Endothelial cell of umbilical vein (primary cell): ENCODE data around the gene TOGARAM2. TPM values are rescaled to one million over a fixed set of nuclear protein-coding genes. Genes with fewer than 3 reads are reported as not detected.

Source experiments
- BruUV-seq: library from RNA; stranded (reverse); fragments of 400-500 nt; replicated peaks from 2 replicates; lab custom pipeline; 2021; lab: Mats Ljungman, UMichigan
- CTCF ChIA-PET: fragments of 300-600, 350-600 bp; sonication (Branson Sonifier 250); formaldehyde crosslinking; loops from one replicate; lab custom pipeline; 2021; ENCODE audit warnings: antibody characterized with exemption, inconsistent platforms; lab: Charles Lee
- POLR2A ChIA-PET: fragments of 300-600, 350-600 bp; sonication (Branson Sonifier 250); formaldehyde crosslinking; loops from one replicate; lab custom pipeline; 2021; ENCODE audit warnings: antibody characterized with exemption, inconsistent platforms; lab: Charles Lee
- DNase-seq: peaks from one replicate; pipeline ENCODE4 v3.0.0-alpha.2; 2011; ENCODE audit warnings: low read depth, low spot score
- FAIRE-seq: peaks from 2 replicates; lab custom pipeline; 2011; peaks lifted over from hg19 to GRCh38; lab: Jason Lieb, UNC
- H2AFZ ChIP-seq: 2 replicates; pipeline ENCODE4 v1.6.0; 2012; ENCODE audit warnings: low read depth, low read length, control low read depth, inconsistent platforms
- H3K27ac ChIP-seq: 2 replicates; pipeline ENCODE4 v1.5.1; 2011; ENCODE audit warnings: low read depth, mild to moderate bottlenecking, control low read depth, low read length, moderate library complexity; ENCODE audit not compliant: insufficient read depth
- H3K27me3 ChIP-seq, 2 experiments: 2 replicates each; pipeline versions ENCODE4 v1.6.0 to v1.6.1; 2011; ENCODE audit warnings: low read length in 2 of 2, mixed read lengths in 1 of 2; ENCODE audit not compliant: control insufficient read depth in 2 of 2, insufficient read depth in 2 of 2
- H3K36me3 ChIP-seq, 2 experiments: 2 replicates in 1 of 2; 3 replicates in 1 of 2; pipeline ENCODE4 v1.5.1; 2011; ENCODE audit warnings: low read length in 2 of 2, mild to moderate bottlenecking in 1 of 2, moderate library complexity in 1 of 2; ENCODE audit not compliant: control insufficient read depth in 2 of 2, insufficient read depth in 2 of 2; ENCODE audit errors: extremely low read depth in 1 of 2
- H3K4me1 ChIP-seq: 3 replicates; pipeline ENCODE4 v1.5.1; 2011; ENCODE audit warnings: mild to moderate bottlenecking, low read length; ENCODE audit not compliant: control insufficient read depth, insufficient read depth; ENCODE audit errors: extremely low read depth
- H3K4me2 ChIP-seq: 2 replicates; pipeline ENCODE4 v1.6.1; 2011; ENCODE audit warnings: low read length, control low read depth, mixed read lengths; ENCODE audit not compliant: insufficient read depth
- H3K4me3 ChIP-seq, 3 experiments: fragments of 200-600 bp in 1 of 3; sonication (generic), shearing (Covaris generic) in 1 of 3; replicated peaks in 1 of 3; 2 replicates each; pipeline ENCODE4 v1.5.1; 2011 to 2016; ENCODE audit warnings: control low read depth in 3 of 3, low read length in 3 of 3, mild to moderate bottlenecking in 2 of 3, inconsistent platforms in 1 of 3, low read depth in 1 of 3, moderate library complexity in 1 of 3; ENCODE audit not compliant: insufficient read depth in 1 of 3
- H3K79me2 ChIP-seq: 2 replicates; pipeline ENCODE4 v1.6.0; 2012; ENCODE audit warnings: low read length, inconsistent platforms; ENCODE audit not compliant: control insufficient read depth, insufficient read depth
- H3K9ac ChIP-seq: replicated peaks from 2 replicates; pipeline ENCODE3; 2011; ENCODE audit warnings: low read length, control low read depth; ENCODE audit not compliant: insufficient read depth; ENCODE audit errors: extremely low read depth
- H3K9me1 ChIP-seq: replicated peaks from 3 replicates; pipeline ENCODE4 v1.6.0; 2011; ENCODE audit warnings: mild to moderate bottlenecking, low read length; ENCODE audit not compliant: control insufficient read depth, insufficient read depth; ENCODE audit errors: extremely low read depth
- H3K9me3 ChIP-seq: replicated peaks from 2 replicates; pipeline ENCODE4 v1.5.1; 2012; ENCODE audit warnings: low read length, inconsistent platforms; ENCODE audit not compliant: control insufficient read depth, insufficient read depth
- H4K20me1 ChIP-seq: replicated peaks from 2 replicates; pipeline ENCODE3; 2011; ENCODE audit warnings: mild to moderate bottlenecking, low read length; ENCODE audit not compliant: control insufficient read depth, insufficient read depth; ENCODE audit errors: extremely low read depth
- EZH2 ChIP-seq: IDR thresholded peaks from 2 replicates; pipeline ENCODE4 v1.6.1; 2012; ENCODE audit warnings: borderline replicate concordance, low read depth, mild to moderate bottlenecking, moderate library complexity, low read length, inconsistent platforms; ENCODE audit not compliant: severe bottlenecking
- FOS ChIP-seq: IDR thresholded peaks from 2 replicates; pipeline ENCODE4 v1.6.1; 2011; ENCODE audit warnings: mild to moderate bottlenecking, low read length, moderate library complexity, borderline replicate concordance; ENCODE audit not compliant: insufficient read depth
- MYC ChIP-seq: IDR thresholded peaks from one replicate; pipeline ENCODE4 v1.6.1; 2011; ENCODE audit warnings: mild to moderate bottlenecking, low read depth, low read length
- POLR2A ChIP-seq: IDR thresholded peaks from 2 replicates; pipeline ENCODE4 v1.6.1; 2012; ENCODE audit warnings: low read depth, mild to moderate bottlenecking, control low read depth, low read length
- dilution Hi-C: fragments of 300-500 bp; cut with MboI; formaldehyde crosslinking; loops from one replicate; pipeline ENCODE4 v1.15.0; 2019; ENCODE audit warnings: low sequenced_read_pairs; ENCODE audit not compliant: extremely low pct_ligation_motif_present
- intact Hi-C: fragments of 100-400 bp; cut with micrococcal nuclease; formaldehyde crosslinking; loops from one replicate; pipeline ENCODE4 v1.10.0; 2022
- polyA plus RNA-seq, 4 experiments: library from polyadenylated mRNA; depleted of rRNA in 3 of 4; stranded (reverse) in 3 of 4; unstranded in 1 of 4; fragments of >200 nt; gene quantifications; 2 replicates each; pipeline versions ENCODE4 v1.2.1 to v1.2.3, GENCODE V29; 2011 to 2012; ENCODE audit warnings: missing spikeins in 1 of 4
- total RNA-seq: library from RNA; stranded (reverse); gene quantifications from 2 replicates; pipeline ENCODE4 v1.2.3, GENCODE V29; 2021
- TF ChIP-seq, protein P1 (sequence below), 2 donors: IDR thresholded peaks; 1 replicate in 1 of 2; 2 replicates in 1 of 2; pipeline ENCODE4 v1.5.1; 2011; ENCODE audit warnings: low read length in 2 of 2, mild to moderate bottlenecking in 2 of 2, moderate library complexity in 2 of 2, control low read depth in 1 of 2, inconsistent platforms in 1 of 2, low read depth in 1 of 2; ENCODE audit not compliant: insufficient read depth in 1 of 2; ENCODE audit errors: extremely low read depth in 1 of 2

The TOGARAM2 gene
- total and polyA plus RNA-seq, 2 donors (not counting 3 experiments of a cell fraction or from before 2014, with no cell fraction given) = not detected

DNA sequence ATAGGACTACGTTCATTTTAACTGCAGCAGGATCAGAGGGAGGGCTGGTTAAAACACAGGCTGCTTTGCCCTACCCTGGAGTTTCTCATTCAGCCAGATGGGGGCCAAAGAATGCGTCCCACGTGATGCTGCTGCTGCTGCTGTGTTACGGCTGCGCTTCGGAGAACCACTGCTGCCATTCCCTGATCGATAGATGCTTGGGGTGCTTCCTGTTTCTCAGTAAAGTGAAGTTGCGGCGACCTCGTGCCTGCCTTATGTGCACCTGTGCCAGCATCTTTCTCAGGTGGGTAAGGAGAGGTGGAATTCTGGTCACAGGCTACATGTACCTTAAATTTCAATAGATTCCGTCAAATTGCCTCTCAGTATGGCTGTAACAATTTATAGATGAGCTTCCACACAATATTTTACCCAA is 24.7 kb upstream of the TOGARAM2 start:
- no peaks in the 10 kb centered on the region for H3K9me3 ChIP-seq
- no peaks in the 10 kb centered on the region for H4K20me1 ChIP-seq
- H3K36me3 ChIP-seq = no peaks in the 10 kb centered on the region
- POLR2A ChIA-PET = no interaction called here
- intact Hi-C loops = loop anchor here (1.0 to 2.0 kb wide), 2 partner anchors 136 to 389 kb away; no protein-coding TSS in a partner anchor
- dilution Hi-C loops = no loop called here
- H3K4me1 ChIP-seq = peaks cover 3% of the 10 kb centered on the region
- no TSS peak for BruUV-seq
- H3K79me2 ChIP-seq = no peaks in the 10 kb centered on the region
- no peak for DNase-seq
- H3K27ac ChIP-seq = no peak overlapping the region
- no peak overlapping the region for H3K9ac ChIP-seq
- TF ChIP-seq FOS = no peak
- TF ChIP-seq EZH2 = no peak
- TF ChIP-seq, protein P1, sequence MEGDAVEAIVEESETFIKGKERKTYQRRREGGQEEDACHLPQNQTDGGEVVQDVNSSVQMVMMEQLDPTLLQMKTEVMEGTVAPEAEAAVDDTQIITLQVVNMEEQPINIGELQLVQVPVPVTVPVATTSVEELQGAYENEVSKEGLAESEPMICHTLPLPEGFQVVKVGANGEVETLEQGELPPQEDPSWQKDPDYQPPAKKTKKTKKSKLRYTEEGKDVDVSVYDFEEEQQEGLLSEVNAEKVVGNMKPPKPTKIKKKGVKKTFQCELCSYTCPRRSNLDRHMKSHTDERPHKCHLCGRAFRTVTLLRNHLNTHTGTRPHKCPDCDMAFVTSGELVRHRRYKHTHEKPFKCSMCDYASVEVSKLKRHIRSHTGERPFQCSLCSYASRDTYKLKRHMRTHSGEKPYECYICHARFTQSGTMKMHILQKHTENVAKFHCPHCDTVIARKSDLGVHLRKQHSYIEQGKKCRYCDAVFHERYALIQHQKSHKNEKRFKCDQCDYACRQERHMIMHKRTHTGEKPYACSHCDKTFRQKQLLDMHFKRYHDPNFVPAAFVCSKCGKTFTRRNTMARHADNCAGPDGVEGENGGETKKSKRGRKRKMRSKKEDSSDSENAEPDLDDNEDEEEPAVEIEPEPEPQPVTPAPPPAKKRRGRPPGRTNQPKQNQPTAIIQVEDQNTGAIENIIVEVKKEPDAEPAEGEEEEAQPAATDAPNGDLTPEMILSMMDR (IDR thresholded peaks at IDR 0.05; ENCODE audit: extremely low read depth in 1 of 2, insufficient read depth in 1 of 2, low read depth in 1 of 2, low read length in 2 of 2) = peak; percentile 17 to 52
- H3K27me3 ChIP-seq = no peaks in the 10 kb centered on the region
- no peaks in the 10 kb centered on the region for H3K9me1 ChIP-seq
- no peak overlapping the region for H3K4me3 ChIP-seq
- FAIRE-seq = peak; percentile 59
- peak overlapping the region; percentile 29 for H3K4me2 ChIP-seq
- peak overlapping the region; percentile 42 for H2AFZ ChIP-seq
- CTCF ChIA-PET = interaction anchor here (0.8 to 1.7 kb wide), 4 partner anchors 228 to 1116 kb away, joined by 3 to 7 read pairs (median 4); no protein-coding TSS in a partner anchor

DNA sequence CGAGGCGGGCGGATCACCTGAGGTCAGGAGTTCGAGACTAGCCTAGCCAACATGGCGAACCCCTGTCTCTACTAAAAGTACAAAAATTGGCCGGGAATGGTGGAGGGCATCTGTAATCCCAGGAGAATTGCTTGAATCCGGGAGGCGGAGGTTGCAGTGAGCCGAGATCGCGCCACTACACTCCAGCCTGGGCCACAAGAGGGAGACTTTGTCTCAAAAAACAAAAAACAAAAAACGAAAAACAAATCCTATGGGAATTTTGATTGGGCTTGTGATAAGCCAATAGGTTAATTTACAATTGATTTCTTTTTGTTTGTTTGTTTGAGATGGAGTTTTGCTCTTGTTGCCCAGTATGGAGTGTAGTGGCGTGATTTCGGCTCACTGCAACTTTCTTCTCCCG is 24.2 kb upstream of the TOGARAM2 start:
- no peaks in the 10 kb centered on the region for H4K20me1 ChIP-seq
- no peaks in the 10 kb centered on the region for H3K27me3 ChIP-seq
- no TSS peak for BruUV-seq
- no peaks in the 10 kb centered on the region for H3K36me3 ChIP-seq
- no peak overlapping the region for H3K9ac ChIP-seq
- POLR2A ChIA-PET = no interaction called here
- no peaks in the 10 kb centered on the region for H3K9me3 ChIP-seq
- no peak overlapping the region for H3K27ac ChIP-seq
- intact Hi-C loops = loop anchor here (1.0 to 2.0 kb wide), 3 partner anchors 136 to 1115 kb away; no protein-coding TSS in a partner anchor
- H2AFZ ChIP-seq = peak overlapping the region; percentile 42
- TF ChIP-seq MYC (no peak), POLR2A (no peak)
- TF ChIP-seq, protein P1 (IDR thresholded peaks at IDR 0.05; ENCODE audit: extremely low read depth in 1 of 2, insufficient read depth in 1 of 2, low read depth in 1 of 2, low read length in 2 of 2) = peak; percentile 26 to 45
- H3K9me1 ChIP-seq = no peaks in the 10 kb centered on the region
- CTCF ChIA-PET = no interaction called here
- peak overlapping the region; percentile 29 for H3K4me2 ChIP-seq
- no peak overlapping the region for H3K4me3 ChIP-seq
- H3K4me1 ChIP-seq = peaks cover 3% of the 10 kb centered on the region
- dilution Hi-C loops = no loop called here
- DNase-seq (no peak), FAIRE-seq (peak; percentile 62)
- no peaks in the 10 kb centered on the region for H3K79me2 ChIP-seq
